ENCODE measurements around the gene NSD2.
"Not testable (repeated sequence)": the region's sequence is repeated elsewhere in the genome, so short reads cannot be mapped to it uniquely, and the experiment has no call there.

Gene NSD2

DNA sequence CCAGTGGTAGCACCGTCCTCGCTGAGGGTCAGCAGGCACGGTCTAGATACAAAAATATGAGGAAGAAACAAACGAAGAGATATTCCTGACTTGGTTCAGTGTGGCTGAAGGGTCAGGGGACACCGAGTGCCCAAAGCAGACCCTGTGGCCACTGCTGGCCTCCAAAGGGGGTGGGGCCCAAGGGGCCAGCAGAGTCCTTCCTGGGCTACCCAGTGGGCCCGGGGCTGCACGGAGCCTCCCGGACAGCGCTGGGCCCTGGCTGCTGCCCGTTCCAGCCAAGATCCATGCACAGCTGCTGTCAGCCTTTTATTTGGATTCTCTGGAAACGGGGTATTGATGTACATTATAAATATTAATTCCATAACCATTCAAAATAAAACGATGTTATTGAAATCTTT, 117.1 kb downstream of the NSD2 start:
- no peak for DNase-seq

DNA sequence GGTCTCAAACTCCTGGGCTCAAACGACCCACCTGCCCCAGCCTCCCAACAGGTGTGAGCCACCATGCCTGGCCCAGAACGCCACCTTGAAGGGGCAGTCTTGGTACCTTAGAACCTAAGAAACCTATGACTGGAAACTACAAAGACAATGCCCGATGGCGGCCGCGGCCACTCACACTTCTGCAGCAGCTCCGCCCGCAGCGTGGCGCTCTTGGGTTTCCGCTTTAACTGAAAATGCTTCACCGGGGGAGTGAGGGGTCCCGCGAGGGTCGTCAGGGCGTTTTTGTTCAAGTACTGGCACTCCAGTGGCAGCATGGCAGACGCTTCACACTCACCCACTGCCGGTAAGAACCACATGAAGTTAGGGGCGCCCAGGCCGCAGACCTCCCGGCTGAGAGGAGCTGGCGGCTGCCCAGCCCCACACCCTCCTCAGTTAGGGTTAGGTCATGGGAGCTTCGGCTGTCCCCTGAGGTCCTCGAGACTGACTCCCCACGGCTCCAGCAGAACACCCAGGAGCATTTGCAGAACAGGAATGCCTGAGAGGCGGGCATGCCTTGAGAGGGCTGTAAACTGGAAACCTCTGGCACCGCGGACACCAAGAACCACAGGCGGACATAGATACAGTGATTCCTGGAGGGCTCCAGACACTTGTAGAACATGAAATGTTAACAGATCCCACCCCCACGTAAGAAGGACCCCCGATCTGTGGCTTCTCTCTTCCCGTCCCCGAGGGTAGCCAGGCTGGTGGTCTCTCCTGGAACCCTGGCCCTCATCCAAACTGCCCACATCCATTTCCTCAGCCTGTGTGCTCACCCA, 118.5 kb downstream of the NSD2 start:
- DNase-seq, result no peak

DNA sequence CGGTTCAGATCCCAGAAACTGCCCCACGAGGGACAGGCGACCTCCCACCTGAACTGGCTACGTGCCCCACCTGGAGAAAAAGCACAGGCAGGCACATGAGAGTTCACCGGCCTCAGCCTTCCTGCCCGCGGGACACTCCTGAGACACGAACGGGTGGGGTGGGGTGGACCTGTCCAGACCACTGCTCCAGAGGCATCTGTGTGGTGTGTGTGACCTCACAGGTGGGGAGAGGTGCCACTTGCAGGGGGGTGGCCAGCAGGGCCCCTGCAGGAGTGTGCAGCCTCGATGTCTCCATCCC, 119.1 kb downstream of the NSD2 start:
- DNase-seq, result no peak

DNA sequence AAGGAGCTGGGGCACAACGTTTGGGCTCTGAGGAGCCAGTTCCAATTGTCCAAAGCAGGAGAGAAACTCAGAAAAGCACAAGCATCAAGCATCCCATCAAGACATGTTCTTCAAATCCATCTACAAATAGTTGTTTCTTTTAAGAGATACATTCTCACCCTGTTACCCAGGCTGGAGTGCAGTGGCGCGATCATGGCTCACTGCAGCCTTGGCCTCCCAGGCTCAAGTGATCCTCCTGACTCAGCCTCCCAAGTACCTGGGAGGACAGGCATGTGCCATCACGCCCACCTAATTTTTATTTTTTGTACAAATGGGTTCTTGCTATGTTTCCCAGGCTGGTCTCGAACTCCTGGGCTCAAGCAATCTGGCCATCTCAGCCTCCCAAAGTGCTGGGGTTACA, 119.5 kb downstream of the NSD2 start:
- no peak for DNase-seq

DNA sequence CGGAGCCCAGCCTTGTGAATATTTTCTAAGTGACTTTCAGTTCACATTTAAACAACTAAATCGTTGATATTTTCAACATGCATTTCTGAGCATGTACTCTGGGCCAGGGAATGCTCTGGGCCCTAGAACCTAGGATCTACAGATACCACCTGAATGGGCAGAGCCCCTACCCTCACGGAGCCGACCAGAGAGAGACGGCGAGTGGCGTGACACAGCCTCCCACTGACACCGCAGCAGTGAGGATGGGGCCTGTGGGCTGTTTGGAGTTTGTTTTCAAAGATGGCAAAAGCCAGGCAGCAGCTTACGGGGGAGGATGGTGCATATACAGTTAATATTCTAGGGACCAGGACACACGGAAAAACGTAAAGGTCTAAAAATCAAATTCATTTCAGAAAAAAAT, 119.9 kb downstream of the NSD2 start:
- no peak for DNase-seq

DNA sequence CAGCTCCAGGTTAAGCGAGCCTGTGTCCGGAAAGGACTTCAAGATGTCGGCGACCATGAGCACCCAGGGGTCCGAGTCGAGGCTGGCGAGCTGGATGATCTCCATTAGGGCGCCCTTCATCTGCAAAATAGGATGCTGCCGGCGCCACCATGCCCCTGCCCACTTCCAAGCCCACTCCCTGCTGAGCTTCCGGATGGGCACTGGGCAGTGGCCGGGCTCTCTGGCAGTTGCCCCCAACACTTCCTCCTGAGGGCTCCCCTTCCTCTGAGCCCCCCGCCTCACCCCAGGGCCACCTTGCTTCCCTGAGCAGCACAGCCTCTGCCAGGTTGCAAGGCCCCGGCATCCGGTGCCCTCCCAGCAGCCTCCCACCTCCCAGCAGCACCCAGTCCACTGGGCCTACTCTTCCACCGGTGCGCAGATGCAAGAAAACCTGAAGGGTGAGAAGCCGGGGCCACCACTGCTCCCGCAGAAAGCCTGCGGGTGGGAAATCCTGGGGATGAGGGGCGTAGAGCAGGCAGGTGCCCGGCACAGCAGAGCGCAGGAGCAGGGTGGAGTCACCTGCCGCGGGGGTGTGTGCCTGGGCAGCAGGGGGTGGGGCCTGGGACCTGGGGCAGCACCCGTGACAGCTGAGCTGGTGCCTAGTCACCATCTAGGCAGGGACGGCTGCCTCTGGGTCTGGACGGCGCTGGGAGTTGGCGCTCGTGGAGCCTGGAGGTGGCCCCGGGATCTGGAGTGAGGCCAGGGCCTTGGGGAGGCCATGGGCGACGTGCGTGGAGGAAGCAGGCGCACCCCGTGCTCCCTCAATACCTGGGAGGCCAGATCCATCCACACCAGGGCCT, 120.6 kb downstream of the NSD2 start:
- DNase-seq, result no peak

DNA sequence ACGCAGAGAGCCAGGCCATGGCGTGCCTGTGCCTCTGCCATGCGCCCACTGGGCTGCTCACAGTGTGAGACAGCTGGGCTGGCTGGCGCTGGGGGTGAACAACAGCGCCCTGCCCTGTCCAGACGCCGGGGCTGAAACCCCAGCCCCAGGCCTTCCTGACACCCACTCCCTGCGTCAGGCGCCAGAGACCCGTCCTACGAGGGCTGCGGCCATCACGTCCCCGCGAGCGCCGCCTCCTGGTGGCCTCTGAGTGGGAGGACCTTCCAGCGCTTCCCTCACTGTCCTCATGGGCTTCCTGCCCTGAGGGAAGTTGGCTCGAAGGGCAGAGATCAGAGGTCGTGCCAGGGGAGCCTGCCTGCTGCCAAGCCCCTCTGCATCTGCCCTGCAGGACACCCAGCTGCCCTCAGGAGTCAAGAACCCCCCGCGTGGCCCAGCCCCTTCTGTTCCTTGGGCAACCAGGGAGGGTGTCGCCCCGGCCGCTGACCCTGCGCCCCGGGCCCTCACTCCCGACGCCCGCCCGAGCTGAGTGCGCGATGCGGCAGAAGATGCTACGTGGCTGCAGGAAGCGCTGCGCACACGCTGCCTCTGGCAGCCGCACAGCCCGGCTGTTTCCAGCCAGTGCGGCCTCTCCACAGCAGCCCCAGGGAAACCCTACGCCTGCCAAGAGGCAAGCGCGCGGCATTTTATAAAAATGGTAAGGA, 121.4 kb downstream of the NSD2 start:
- no peak for DNase-seq

DNA sequence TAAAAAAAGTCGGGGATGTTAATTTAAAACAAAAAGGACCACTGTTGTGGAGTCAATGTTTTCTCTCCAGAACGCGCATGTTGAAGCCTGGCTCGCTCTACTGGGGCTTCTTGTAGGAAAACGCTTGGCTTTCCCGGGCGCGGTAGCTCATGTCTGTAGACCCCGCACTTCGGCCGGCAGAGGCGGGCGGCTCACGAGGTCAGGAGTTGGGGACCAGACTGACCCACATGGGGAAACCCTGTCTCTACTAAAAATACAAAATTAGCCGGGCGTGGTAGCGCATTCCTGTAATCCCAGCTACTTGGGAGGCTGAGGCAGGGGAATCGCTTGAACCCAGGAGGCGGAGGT, 122.0 kb downstream of the NSD2 start:
- no peak for DNase-seq

DNA sequence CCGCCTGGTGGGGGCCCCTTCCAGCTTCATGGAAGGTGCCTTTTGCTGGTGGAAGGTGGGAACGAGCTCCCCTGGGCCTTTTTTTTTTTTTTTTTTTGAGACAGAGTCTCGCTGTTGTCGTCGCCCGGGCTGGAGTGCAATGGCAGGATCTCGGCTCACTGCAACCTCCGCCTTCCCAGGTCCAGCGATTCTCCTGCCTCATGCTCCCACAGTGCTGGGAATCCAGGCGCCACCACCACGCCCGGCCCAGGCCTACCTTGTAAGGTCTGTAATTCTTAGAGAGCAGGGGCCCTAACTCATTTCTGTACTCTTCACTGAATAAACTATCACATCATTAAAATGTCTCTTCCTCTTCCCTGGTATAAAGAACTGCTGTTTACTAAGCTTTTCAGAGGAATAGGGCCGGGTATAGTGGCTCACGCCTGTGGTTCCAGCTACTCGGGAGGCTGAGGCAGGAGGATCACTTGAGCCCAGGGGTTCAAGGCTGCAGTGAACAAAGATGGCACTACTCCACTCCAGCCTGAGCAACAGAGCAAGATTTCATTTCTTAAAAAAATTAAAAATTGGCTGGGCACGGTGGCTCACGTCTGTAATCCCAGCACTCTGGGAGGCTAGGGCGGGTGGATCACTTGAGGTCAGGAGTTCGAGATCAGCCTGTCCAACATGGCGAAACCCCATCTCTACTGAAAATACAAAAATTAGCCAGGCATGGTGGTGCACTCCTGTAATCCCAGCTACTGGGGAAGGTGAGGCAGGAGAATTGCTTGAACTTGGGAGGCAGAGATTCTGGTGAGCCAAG, 122.7 kb downstream of the NSD2 start:
- DNase-seq, result not testable (repeated sequence)

DNA sequence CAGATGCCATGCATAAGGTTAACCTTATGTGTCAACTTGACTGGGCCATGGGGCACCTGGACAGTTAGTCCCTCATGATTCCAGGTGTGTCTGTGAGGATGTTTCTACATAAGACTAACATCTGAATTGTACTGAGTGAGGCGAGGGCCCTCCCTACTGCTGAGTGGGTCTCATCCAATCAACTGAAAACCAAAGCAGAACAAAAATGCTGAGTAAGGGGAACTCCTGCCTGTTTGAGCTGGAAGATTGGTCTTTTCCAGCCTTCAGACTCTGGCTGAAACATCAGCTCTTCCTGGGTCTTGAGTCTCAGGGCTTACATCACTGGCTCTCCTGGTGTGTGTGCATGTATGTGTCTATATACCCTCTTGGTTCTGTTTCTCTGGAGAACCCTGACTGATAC, 123.7 kb downstream of the NSD2 start:
- no peak for DNase-seq

DNA sequence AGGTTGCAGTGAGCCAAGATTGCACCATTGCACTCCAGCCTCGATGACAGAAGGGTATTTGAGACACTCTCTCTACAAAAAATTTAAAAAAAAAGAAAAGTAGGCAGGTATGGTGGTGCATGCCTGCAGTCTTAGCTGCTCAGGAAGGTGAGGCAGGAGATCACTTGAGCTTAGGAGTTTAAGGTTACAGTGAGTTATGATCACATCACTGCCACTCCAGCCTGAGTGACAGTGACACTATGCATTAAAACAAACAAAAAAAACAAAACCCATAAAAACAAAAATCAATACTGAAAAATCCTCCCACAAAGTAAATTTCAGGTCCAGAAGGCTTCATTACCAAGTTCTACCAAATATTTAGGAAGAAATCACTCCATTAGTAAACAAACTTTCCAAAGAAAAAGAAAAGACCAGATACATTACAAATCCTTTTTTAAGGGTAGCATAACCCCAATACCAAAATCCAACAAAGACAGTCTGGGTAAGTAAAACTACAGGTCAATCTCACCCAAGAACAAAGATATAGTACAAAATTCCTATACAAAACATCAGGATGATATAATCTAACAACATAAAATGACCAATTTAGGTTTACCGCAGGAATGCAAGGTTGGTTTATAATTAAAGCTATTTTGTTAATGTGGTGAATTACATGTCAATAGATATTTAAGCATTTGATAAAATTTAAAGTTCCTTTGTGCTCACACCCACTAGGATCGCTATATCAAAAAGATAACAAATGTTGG, 125.8 kb downstream of the NSD2 start:
- no peak for DNase-seq

DNA sequence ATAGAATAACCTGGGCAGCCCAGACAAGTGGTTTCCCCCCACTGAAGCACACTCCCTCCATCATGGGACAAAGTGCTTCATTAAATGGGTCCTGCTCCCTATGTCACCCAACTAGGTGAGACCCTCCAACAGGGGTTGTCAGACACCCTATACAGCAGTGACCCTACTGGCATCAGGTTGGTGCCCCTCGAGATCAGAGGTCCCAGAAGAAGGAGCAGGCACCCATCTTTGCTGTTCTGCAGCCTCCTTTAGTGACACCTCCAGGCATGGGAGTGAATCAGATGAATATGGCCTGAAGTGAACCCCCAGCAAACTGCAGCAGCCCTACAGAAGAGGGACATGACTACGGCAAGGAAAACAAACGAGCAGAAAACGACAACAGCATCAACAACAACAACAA, 126.5 kb downstream of the NSD2 start:
- no peak for DNase-seq

DNA sequence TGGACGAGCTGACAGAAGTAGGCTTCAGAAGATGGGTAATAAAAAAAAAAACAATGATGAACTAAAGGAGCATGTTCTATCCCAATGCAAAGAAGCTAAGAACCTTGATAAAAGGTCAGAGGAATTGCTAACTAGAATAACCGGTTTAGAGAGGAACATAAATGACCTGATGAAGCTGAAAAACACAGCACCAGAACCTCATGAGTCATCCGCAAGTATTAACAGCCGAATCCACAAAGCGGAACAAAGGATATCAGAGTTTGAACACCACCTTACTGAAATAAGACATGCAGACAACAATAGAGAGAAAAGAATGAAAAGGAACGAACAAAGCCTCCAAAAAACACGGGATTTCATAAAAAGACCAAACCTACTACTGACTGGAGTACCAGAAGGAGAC, 127.1 kb downstream of the NSD2 start:
- DNase-seq, result no peak

DNA sequence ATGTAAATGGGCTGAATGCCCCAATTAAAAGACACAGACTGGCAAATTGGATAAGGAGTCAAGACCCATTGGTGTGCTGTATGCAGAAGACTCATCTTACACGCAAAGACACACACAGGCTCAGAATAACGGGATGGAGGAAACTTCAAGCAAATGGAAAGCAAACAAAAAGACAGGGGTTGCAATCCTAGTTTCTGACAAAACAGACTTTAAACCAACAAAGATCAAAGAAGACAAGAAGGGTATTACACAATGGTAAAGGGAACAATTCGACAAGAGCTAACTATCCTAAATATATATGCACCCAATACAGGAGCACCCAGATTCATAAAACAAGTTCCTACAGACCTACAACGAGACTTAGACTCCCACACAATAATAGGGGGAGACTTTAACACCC, 128.1 kb downstream of the NSD2 start:
- not testable (repeated sequence) for DNase-seq

DNA sequence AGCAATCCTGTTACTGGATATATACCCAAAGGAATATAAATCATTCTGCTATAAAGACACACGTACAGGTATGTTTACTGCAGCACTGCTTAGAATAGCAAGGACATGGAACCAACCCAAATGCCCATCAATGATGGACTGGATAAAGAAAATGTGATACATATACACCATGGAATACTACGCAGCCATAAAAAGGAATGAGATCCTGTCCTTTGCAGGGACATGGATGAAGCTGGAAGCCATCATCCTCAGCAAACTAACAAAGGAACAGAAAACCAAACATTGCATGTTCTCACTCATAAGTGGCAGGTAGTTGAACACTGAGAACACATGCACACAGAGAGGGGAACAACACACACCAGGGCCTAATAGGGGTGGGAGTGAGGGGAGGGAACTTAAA, 132.2 kb downstream of the NSD2 start:
- not testable (repeated sequence) for DNase-seq

DNA sequence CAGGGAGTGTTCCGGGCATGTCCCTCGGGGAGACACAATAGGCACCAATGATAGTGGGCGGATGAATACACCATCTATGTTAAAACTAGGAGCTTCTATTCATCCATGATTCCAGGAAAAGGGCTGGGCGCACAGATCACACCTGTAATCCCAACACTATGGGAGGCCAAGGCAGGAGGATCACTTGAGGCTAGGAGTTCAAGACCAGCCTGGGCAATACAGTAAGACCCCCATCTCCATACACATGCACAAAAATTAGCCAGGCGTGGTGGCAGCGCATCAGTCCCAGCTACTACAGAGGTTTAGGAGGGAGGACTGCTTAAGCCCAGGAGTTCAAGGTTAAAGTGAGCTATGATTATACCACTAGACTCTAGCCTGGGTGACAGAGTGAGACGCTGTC, 135.2 kb downstream of the NSD2 start:
- no peak for DNase-seq

DNA sequence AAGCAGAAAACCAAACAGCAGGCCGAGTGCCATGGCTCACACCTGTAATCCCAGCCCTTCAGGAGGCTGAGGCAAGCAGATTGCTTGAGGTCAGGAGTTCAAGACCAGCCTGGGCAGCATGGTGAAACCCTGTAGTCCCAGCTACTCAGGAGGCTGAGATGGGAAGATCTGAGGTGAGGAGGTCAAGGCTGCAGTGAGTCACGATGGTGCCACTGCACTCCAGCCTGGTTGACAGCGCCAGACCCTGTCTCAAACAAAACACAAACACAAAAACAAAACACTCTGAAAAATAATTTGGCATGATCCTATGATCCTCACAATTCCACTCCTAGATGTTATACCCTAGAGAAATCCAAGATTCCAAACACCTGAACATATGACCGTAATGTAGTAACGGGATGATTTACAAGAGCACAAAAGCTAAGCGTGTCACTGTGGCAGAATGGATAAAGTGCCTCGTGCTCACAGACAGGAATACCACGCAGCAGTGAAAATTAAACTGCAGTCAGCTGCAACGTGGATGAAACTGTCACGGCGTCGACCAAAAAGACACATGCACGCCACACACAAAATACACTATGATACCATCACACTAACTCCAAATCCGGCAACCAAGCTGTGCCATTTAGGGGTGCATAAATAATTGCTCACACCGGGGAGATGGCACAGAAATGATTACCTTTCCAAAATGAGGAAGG, 135.9 kb downstream of the NSD2 start:
- DNase-seq, result no peak

DNA sequence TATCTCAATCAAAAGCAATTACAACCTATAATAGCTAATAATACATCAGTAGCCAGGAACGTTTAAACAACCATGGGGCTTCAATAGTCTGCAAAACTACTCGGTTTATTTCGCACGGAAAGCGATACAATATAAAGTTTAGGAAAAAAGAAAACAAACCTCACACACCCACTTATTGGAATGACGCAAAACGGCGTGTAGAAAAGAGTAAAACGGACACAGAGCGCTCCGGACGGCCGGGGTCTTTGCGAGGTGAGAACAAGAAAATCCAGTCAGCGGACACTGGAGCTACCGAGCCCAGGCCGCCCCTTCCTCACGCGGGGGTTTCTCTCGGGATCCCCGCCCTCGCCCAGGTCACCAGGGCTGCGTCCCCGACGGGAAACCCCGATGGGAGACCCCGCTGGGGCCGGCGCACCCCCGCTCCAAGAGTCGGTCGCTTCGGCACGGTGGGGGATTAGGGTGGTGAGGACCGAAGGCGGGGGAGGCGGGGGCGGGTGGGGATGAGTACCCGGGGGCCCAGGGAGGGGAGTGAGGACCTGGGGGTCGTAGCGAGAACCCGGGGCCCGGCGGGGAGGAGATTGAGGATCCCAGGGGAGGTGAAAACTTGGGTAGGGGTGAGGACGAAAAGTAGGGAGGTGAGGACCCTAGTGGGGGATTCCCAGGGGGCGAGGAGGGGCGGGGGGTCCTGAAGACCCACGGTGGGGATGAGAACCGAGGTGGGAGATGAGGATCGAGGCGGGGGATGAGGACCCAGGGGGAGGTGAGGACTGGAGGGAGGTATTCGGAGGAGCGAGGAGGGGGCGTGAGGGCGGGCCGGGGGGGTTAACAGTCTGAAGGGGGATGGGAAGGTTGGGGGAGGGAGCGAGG, 136.8 kb downstream of the NSD2 start:
- DNase-seq, result no peak

DNA sequence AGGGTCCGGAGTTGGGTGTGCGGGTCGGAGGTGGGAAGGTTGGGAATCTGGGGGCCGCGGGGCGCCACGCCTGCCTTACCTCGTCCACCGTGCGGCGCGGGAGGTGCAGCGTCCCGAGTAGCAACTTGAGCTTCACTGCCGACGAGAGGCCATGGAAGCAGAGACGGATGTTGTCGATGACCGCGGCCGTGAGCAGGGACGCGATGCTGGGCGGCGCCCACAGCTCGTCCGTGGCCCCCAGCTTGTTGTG, 137.4 kb downstream of the NSD2 start:
- DNase-seq, result no peak

DNA sequence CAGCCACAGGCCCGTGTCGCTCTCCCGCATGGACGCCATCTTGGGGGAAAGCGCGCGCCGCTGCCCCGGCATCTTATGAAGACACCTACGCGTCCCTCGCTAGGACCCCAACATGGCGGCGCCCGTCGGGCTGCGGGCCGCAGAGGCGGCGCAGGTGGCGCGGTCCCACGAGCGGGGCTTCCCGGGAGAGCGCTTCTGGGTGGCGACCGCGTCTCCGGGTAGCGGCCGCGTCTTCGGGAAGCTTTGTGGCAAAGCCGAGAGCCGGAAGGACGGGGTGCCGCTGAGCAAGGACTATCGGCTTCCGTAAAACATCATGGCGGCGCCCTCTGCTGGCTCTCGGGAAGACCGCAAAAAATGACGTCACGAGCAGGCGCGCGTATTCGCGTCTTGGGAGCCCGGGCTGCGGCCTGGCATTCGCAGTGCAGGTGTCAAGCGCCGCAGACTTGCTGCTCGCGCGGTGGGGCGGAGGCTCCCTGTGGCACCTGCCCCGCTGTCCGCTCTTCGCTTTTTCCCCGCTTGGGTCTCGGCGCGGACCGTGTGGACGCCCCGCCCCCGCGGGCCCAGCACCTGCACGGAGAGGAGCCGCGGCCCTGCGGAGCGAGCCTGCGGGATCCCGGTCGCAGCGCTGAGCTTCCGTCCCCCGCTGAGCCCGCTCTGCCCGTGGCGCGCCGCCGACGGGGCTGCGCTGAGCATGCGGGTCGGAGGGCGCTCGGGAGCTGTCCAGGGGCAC, 137.9 kb downstream of the NSD2 start, which contains the start of gene NELFA:
TSS of gene NELFA (minus strand) at position 54 of the 730 bp plus-strand sequence. CDS start at position 39, 15 bp downstream.
- peak; percentile 93 for DNase-seq
